GM12878 (cell line): Measurements from ENCODE around the gene SIPA1. TPM values are rescaled to one million over a fixed set of nuclear protein-coding genes. Genes with fewer than 3 reads are reported as not detected.

Experiments
- BCL3 ChIP-seq: IDR thresholded peaks from 2 replicates; pipeline ENCODE4 v1.6.1; 2011; ENCODE audit warnings: borderline replicate concordance, low read depth, mild to moderate bottlenecking, moderate library complexity, low read length; ENCODE audit not compliant: insufficient read depth, poor library complexity, severe bottlenecking
- BRCA1 ChIP-seq: IDR thresholded peaks from 2 replicates; pipeline ENCODE4 v1.6.1; 2011; ENCODE audit warnings: low read depth, low read length, improper control_type of control experiment
- CHD4 ChIP-seq: fragments of 200-600 bp; sonication (generic); IDR thresholded peaks from 2 replicates; pipeline ENCODE4 v1.6.1; 2016; ENCODE audit warnings: mild to moderate bottlenecking
- CREB1 ChIP-seq: IDR thresholded peaks from 2 replicates; pipeline ENCODE4 v1.6.1; 2012; ENCODE audit warnings: low read depth, mild to moderate bottlenecking, inconsistent platforms
- E4F1 ChIP-seq: fragments of 450-650 bp; IDR thresholded peaks from 2 replicates; pipeline ENCODE4 v1.6.1; 2018; ENCODE audit warnings: borderline replicate concordance, mild to moderate bottlenecking; ENCODE audit not compliant: partially characterized antibody
- FOXM1 ChIP-seq: IDR thresholded peaks from 2 replicates; pipeline ENCODE4 v1.6.1; 2012; ENCODE audit warnings: low read depth, mild to moderate bottlenecking, inconsistent platforms, low read length, moderate library complexity
- HDGF ChIP-seq: fragments of 450-650 bp; IDR thresholded peaks from 2 replicates; pipeline ENCODE4 v1.6.1; 2016; ENCODE audit warnings: antibody characterized with exemption
- LARP7 ChIP-seq: fragments of 450-650 bp; IDR thresholded peaks from 2 replicates; pipeline ENCODE4 v1.6.1; 2017; ENCODE audit warnings: mild to moderate bottlenecking
- NR2C2 ChIP-seq: IDR thresholded peaks from 2 replicates; pipeline ENCODE4 v1.6.1; 2011; ENCODE audit warnings: borderline replicate concordance, low read depth; ENCODE audit not compliant: control insufficient read depth, insufficient read length
- NR2F1 ChIP-seq: fragments of 450-650 bp; conservative IDR thresholded peaks from 2 replicates; pipeline ENCODE4 v1.6.1; 2017; ENCODE audit warnings: mild to moderate bottlenecking
- NRF1 ChIP-seq: conservative IDR thresholded peaks from 2 replicates; pipeline ENCODE4 v1.6.1; 2011; ENCODE audit warnings: mild to moderate bottlenecking, low read depth, low read length, improper control_type of control experiment
- POLR2AphosphoS2 ChIP-seq: IDR thresholded peaks from 2 replicates; pipeline ENCODE4 v1.6.1; 2011; ENCODE audit warnings: low read depth, mild to moderate bottlenecking, low read length, improper control_type of control experiment, moderate library complexity
- REST ChIP-seq: IDR thresholded peaks from 2 replicates; pipeline ENCODE4 v1.6.1; 2012; ENCODE audit warnings: mild to moderate bottlenecking, low read depth, low read length
- SUPT20H ChIP-seq: IDR thresholded peaks from 2 replicates; pipeline ENCODE4 v1.6.1; 2011; ENCODE audit warnings: low read depth, mild to moderate bottlenecking, low read length, moderate library complexity, borderline replicate concordance; ENCODE audit not compliant: control insufficient read depth
- polyA plus RNA-seq, 11 experiments: library from polyadenylated mRNA; depleted of rRNA in 4 of 11; unstranded in 6 of 11; stranded (reverse) in 5 of 11; fragments of >200 nt; fragmentation: Nextera tagmentation in 4 of 11; fragmentation: Illumina TruSeq in 1 of 11; extraction: Ambion mirVana in 4 of 11; extraction: Trizol in 1 of 11; gene quantifications; 1 replicate in 1 of 11; 2 replicates in 10 of 11; pipeline versions ENCODE4 v1.2.1 to v1.2.3, GENCODE V29; 2011 to 2016; ENCODE audit warnings: inconsistent platforms in 2 of 11, missing spikeins in 2 of 11, low read depth in 1 of 11
- total RNA-seq, 4 experiments: library from RNA; depleted of rRNA in 3 of 4; stranded (reverse); fragments of >200 nt in 3 of 4; fragmentation: Illumina TruSeq in 1 of 4; extraction: Trizol in 1 of 4; gene quantifications; 2 replicates each; pipeline versions ENCODE4 v1.2.1 to v1.2.3, GENCODE V29; 2013 to 2021
- TF ChIP-seq, protein P1 (sequence below): fragments of 450-650 bp; IDR thresholded peaks from 2 replicates; pipeline ENCODE4 v1.6.1; 2017; ENCODE audit warnings: mild to moderate bottlenecking, moderate library complexity

The SIPA1 gene
- total and polyA plus RNA-seq, 10 of the 15 experiments (the other 5 are each of a cell fraction or from before 2014, with no cell fraction given): 1.0 to 139 (median 33.4) TPM

DNA sequence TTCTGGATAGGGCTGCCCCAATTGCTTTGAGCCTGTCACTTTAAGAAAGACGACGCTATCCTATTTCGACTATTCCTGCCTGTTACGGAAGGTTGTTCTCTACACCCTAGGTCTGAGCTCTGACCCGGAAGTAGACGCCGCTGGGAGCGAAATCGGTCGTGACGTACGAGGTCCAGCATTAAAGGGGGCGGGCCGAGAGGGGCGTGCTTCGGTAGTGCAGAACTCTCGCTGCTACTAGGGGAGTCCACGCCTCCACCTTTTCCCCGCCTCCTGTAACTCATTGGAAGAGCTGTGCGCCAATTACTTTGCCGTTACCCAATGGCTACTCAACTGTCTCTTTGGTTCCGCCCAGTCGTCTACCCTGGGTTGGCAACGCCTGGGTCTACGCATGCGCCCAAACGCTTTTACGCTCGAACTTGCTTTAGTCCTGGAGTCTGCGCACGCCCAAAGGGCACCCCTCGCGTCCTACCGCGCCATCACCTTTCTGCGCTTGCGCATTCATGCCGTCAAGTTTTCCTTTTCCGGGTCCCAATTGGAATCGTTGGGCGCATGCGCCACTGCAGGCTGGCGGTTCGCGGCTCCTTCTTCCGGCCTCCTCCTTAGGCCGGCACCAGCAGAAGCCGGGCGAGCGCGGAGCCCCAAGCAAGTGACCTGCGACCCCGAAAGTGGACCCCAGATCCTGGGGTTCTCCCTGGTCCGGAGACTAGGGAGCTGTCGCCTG lies 22.5 kb upstream of the SIPA1 start, which contains the start of gene PCNX3 (continued):
- TF ChIP-seq HDGF (peak; percentile 79; the same call in 1 of the 2 replicates), FOXM1 (no peak), LARP7 (no peak), SUPT20H (no peak), CREB1 (peak; percentile 96), REST (no peak), POLR2AphosphoS2 (peak; percentile 81; the same call in 1 of the 2 replicates), NRF1 (peak; percentile 97), BRCA1 (no peak; the same call in 1 of the 2 replicates), E4F1 (peak; percentile 95), BCL3 (no peak), NR2F1 (no peak), CHD4 (no peak), NR2C2 (peak; percentile 97)
- TF ChIP-seq, protein P1, sequence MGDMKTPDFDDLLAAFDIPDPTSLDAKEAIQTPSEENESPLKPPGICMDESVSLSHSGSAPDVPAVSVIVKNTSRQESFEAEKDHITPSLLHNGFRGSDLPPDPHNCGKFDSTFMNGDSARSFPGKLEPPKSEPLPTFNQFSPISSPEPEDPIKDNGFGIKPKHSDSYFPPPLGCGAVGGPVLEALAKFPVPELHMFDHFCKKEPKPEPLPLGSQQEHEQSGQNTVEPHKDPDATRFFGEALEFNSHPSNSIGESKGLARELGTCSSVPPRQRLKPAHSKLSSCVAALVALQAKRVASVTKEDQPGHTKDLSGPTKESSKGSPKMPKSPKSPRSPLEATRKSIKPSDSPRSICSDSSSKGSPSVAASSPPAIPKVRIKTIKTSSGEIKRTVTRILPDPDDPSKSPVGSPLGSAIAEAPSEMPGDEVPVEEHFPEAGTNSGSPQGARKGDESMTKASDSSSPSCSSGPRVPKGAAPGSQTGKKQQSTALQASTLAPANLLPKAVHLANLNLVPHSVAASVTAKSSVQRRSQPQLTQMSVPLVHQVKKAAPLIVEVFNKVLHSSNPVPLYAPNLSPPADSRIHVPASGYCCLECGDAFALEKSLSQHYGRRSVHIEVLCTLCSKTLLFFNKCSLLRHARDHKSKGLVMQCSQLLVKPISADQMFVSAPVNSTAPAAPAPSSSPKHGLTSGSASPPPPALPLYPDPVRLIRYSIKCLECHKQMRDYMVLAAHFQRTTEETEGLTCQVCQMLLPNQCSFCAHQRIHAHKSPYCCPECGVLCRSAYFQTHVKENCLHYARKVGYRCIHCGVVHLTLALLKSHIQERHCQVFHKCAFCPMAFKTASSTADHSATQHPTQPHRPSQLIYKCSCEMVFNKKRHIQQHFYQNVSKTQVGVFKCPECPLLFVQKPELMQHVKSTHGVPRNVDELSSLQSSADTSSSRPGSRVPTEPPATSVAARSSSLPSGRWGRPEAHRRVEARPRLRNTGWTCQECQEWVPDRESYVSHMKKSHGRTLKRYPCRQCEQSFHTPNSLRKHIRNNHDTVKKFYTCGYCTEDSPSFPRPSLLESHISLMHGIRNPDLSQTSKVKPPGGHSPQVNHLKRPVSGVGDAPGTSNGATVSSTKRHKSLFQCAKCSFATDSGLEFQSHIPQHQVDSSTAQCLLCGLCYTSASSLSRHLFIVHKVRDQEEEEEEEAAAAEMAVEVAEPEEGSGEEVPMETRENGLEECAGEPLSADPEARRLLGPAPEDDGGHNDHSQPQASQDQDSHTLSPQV: no peak
